Body of pancreas (tissue), 4 donors: ENCODE results near the gene DTNB. TPM values are rescaled to one million over a fixed set of nuclear protein-coding genes. Genes with fewer than 3 reads are reported as not detected.

Experiments used
- ATAC-seq: fragments of 150-250 bp; one replicate; pipeline ENCODE4 v1.9.1; 2016
- DNase-seq, 4 donors: peaks; one replicate each; pipeline ENCODE4 v3.0.0-alpha.2; 2019
- H3K27ac ChIP-seq, 4 donors: fragments of 200-600 bp; sonication (generic); 1 replicate in 3 of 4; 2 replicates in 1 of 4; pipeline versions ENCODE4 v1.5.1 to v1.6.1; 2016 to 2019; ENCODE audit warnings: mild to moderate bottlenecking in 1 of 4, mixed read lengths in 1 of 4, moderate library complexity in 1 of 4
- H3K27me3 ChIP-seq, 2 donors: fragments of 200-600 bp; sonication (generic); one replicate each; pipeline ENCODE4 v1.6.0; 2016; ENCODE audit warnings: mild to moderate bottlenecking in 1 of 2
- H3K36me3 ChIP-seq, 2 donors: fragments of 200-600 bp; sonication (generic); replicated peaks in 1 of 2; 2 replicates each; pipeline ENCODE4 v1.5.1; 2016; ENCODE audit warnings: low read depth in 2 of 2; ENCODE audit not compliant: insufficient read depth in 1 of 2
- H3K4me1 ChIP-seq: fragments of 200-600 bp; sonication (generic); one replicate; pipeline ENCODE4 v1.6.0; 2016
- H3K4me3 ChIP-seq, 2 donors: fragments of 200-600 bp; sonication (generic); 1 replicate in 1 of 2; 2 replicates in 1 of 2; pipeline ENCODE4 v1.5.1; 2016 to 2019
- H3K9me3 ChIP-seq, 3 donors: fragments of 200-600 bp; sonication (generic); 1 replicate in 2 of 3; 2 replicates in 1 of 3; pipeline ENCODE4 v1.5.1; 2016
- POLR2A ChIP-seq, 3 donors: fragments of 450-650 bp; IDR thresholded peaks; one replicate each; pipeline ENCODE4 v1.6.1; 2016; ENCODE audit warnings: antibody characterized with exemption in 3 of 3, mild to moderate bottlenecking in 2 of 3
- WGBS, 2 donors: methylation state at CpG; one replicate each; pipeline ENCODE4 v1.1.5; 2017; 5-methylcytosine and 5-hydroxymethylcytosine counted together
- intact Hi-C: fragments of 100-400 bp; cut with DNase I; formaldehyde crosslinking; loops from one replicate; pipeline ENCODE4 v1.15.1; 2023
- total RNA-seq, 2 donors: library from RNA; depleted of rRNA; stranded (reverse); fragments of >200 nt; gene quantifications; one replicate each; pipeline ENCODE4 v1.1.0, GENCODE V29; 2016
- TF ChIP-seq, protein P1 (sequence below), 7 experiments: fragments of 450-650 bp in 4 of 7; fragments of 200-600 bp in 3 of 7; sonication (generic) in 3 of 7; IDR thresholded peaks; one replicate each; pipeline ENCODE4 v1.5.1; 2016 to 2019; ENCODE audit warnings: antibody characterized with exemption in 7 of 7

DTNB gene
- total RNA-seq, 2 donors from 2014 or later: 17.8 to 22.6 TPM

DNA sequence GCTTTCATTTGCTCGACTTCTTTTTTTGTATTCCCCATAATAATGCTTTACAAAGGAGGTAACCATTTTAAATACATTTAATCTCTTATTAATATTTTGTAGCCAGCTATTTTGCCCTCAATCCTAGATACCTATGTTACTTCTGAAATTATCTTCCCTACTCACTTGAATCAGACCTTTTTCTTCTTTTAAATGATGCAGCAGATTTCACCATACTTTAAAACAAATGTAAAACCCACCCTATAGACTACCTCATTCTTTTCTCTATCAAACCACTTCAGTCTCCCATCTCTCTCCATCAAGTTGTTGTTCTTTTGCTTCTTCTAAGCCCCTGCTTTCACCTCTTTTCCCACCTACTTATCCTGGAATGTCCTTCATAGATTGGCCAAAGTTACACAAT lies 180.2 kb downstream of the DTNB start:
- no peak overlapping the region for H3K27ac ChIP-seq
- no peak for ATAC-seq
- intact Hi-C loops: no loop called here

DNA sequence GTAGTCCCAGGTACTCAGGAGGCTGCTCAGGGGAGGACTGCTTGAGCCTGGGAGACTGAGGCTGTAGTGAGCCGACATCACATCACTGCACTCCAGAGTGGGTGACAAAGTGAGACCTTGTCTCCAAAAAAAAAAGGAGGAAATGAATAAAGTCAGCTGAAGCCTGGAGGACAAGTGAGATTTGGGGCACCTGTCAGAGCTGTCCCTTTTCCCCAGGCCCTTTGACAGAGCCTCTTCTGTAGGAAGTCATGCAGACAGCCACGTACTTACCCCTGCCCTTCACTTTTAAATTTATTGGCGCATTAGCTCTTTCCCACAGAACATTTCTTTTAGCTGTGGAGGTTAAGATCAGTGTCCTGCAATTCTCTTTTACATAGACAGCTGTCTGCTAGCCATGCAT lies 180.7 kb downstream of the DTNB start:
- no peak overlapping the region for H3K4me3 ChIP-seq
- H3K4me1 ChIP-seq: no peaks in the 10 kb centered on the region
- 91 to 95% methylated on average over 3 of the region's 3 CpGs for WGBS, 2 donors
- no peaks in the 10 kb centered on the region for H3K27me3 ChIP-seq
- no peaks in the 10 kb centered on the region for H3K9me3 ChIP-seq
- DNase-seq: no peak
- H3K36me3 ChIP-seq: no peaks in the 10 kb centered on the region
- TF ChIP-seq, protein P1, sequence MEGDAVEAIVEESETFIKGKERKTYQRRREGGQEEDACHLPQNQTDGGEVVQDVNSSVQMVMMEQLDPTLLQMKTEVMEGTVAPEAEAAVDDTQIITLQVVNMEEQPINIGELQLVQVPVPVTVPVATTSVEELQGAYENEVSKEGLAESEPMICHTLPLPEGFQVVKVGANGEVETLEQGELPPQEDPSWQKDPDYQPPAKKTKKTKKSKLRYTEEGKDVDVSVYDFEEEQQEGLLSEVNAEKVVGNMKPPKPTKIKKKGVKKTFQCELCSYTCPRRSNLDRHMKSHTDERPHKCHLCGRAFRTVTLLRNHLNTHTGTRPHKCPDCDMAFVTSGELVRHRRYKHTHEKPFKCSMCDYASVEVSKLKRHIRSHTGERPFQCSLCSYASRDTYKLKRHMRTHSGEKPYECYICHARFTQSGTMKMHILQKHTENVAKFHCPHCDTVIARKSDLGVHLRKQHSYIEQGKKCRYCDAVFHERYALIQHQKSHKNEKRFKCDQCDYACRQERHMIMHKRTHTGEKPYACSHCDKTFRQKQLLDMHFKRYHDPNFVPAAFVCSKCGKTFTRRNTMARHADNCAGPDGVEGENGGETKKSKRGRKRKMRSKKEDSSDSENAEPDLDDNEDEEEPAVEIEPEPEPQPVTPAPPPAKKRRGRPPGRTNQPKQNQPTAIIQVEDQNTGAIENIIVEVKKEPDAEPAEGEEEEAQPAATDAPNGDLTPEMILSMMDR (IDR thresholded peaks at IDR 0.05): no peak
- no peak for TF ChIP-seq POLR2A (IDR thresholded peaks at IDR 0.05)
- H3K27ac ChIP-seq: no peak overlapping the region
- ATAC-seq: no peak
- intact Hi-C loops: no loop called here

More for the DNA sequence above, 180.2 kb downstream of the DTNB start:
- no peak overlapping the region for H3K4me3 ChIP-seq
- no peaks in the 10 kb centered on the region for H3K27me3 ChIP-seq
- DNase-seq: no peak
- no peaks in the 10 kb centered on the region for H3K36me3 ChIP-seq
- TF ChIP-seq POLR2A (IDR thresholded peaks at IDR 0.05): no peak
- TF ChIP-seq, protein P1 (IDR thresholded peaks at IDR 0.05): no peak
- H3K9me3 ChIP-seq: no peaks in the 10 kb centered on the region
- 90 to 92% methylated on average over 1 of the region's 1 CpG for WGBS, 2 donors
- no peaks in the 10 kb centered on the region for H3K4me1 ChIP-seq

DNA sequence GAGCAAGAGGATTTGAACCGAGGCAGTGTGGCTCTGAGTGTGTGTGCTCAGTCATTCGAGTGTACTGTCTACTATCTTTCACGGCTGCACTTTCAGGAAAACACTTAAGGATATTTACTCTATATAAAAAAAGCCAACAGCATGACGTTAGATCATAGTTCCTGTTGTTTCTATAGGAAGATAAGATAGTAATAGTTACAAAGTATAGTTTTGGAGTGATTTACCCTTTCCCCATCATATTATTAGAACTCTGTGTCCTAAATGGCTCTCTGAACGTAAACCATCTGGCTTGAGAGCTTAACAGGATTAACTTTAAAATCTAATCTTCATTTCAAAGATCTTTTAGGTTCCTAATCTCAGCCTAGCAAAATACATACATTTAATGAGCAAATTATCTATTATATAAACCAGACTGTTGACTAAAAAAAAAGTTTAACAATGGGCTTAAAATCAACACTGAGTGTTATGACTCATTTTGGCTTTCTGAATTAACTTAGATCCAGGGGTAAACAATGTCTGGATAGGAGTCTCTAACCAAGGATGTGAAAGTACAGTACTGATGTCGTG lies 181.3 kb downstream of the DTNB start:
- H3K4me1 ChIP-seq: no peaks in the 10 kb centered on the region
- no peaks in the 10 kb centered on the region for H3K36me3 ChIP-seq
- no peaks in the 10 kb centered on the region for H3K27me3 ChIP-seq
- DNase-seq: no peak
- intact Hi-C loops: no loop called here
- no peak overlapping the region for H3K27ac ChIP-seq
- no peak overlapping the region for H3K4me3 ChIP-seq
- H3K9me3 ChIP-seq: no peaks in the 10 kb centered on the region
- ATAC-seq: no peak
- 50 to 59% methylated on average over 6 of the region's 6 CpGs for whole genome bisulfite sequencing, 2 donors
- TF ChIP-seq POLR2A (IDR thresholded peaks at IDR 0.05): no peak
- TF ChIP-seq, protein P1 (IDR thresholded peaks at IDR 0.05): no peak

DNA sequence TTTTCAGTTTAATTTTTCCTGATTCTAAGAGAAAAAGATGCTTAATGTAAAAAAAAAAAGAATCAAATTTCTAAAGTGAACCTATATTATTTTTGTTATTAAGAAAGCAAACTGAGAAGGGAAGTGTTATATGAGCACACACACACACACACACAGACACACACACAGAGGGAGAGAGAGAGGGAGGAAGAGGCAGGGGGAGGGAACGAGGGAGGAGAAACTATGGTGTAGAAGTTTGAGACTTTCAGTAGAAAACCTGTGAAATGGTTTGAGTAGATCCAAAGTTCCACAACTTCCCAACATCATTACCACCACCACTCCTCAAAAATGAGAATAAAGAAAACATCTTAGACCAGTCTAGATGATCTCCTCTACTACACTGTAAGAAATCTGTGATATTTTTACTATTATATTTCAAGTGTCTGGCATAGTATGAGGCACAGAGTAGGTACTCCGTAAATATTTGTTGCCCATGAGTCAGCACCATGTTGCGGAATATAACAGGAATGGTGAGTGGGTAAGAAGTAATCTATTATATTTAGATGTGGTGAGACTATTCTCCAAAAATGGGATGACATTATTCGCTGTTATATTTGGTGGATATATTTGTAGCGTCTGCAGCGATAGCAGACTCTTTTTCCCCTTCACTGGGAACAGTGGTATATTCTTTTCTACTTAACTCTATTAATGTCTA lies 182.2 kb downstream of the DTNB start:
- DNase-seq (no peak), ATAC-seq (no peak)
- H3K9me3 ChIP-seq: no peaks in the 10 kb centered on the region
- no peaks in the 10 kb centered on the region for H3K27me3 ChIP-seq
- no peak overlapping the region for H3K27ac ChIP-seq
- no peaks in the 10 kb centered on the region for H3K4me1 ChIP-seq
- H3K4me3 ChIP-seq: no peak overlapping the region
- WGBS, 2 donors: 93 to 95% methylated on average over 6 of the region's 6 CpGs
- no peak for TF ChIP-seq POLR2A (IDR thresholded peaks at IDR 0.05)
- TF ChIP-seq, protein P1 (IDR thresholded peaks at IDR 0.05): no peak
- intact Hi-C loops: no loop called here
- no peaks in the 10 kb centered on the region for H3K36me3 ChIP-seq

DNA sequence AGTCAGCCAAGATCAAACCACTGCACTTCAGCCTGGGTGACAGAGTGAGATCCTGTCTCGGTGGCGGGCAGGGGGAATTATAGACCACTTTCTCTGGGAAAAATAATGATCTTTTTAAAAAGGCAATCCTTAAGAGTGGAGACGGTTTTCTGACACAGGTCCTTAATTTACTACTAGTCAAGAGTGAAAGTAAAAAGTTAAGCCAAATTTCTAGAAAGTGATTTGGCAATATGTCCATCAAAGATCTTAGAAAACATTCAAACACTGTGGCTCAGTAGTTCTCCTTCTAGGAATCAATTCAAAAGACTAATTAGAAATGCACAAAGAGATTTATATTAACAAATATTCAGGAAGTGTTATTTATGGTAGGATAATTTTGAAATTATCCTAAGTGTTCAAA lies 183.2 kb downstream of the DTNB start:
- DNase-seq (no peak), ATAC-seq (no peak)
- H3K4me3 ChIP-seq: no peak overlapping the region
- TF ChIP-seq, protein P1 (IDR thresholded peaks at IDR 0.05): no peak
- TF ChIP-seq POLR2A (IDR thresholded peaks at IDR 0.05): no peak
- no peaks in the 10 kb centered on the region for H3K9me3 ChIP-seq
- no peaks in the 10 kb centered on the region for H3K27me3 ChIP-seq
- intact Hi-C loops: no loop called here
- no peaks in the 10 kb centered on the region for H3K36me3 ChIP-seq
- no peaks in the 10 kb centered on the region for H3K4me1 ChIP-seq
- H3K27ac ChIP-seq: no peak overlapping the region
- WGBS, 2 donors: 82 to 89% methylated on average over 3 of the region's 3 CpGs
